HepG2 (cell line): ENCODE data around the gene NEDD4L. TPM values are rescaled to one million over a fixed set of nuclear protein-coding genes. Genes with fewer than 3 reads are reported as not detected.

Experiments used
- ATAC-seq: fragments of 200-7000 bp; cut with Tn5 transposase; 3 replicates; pipeline ENCODE4 v1.9.1; 2020; ENCODE audit warnings: mild to moderate bottlenecking, moderate library complexity
- BruUV-seq: library from RNA; stranded (reverse); fragments of 400-500 nt; replicated peaks from 2 replicates; lab custom pipeline; 2021; lab: Mats Ljungman, UMichigan
- CTCF ChIA-PET: fragments of 300-600 bp; formaldehyde crosslinking; extraction: SDS; loops from one replicate; lab custom pipeline; 2021; ENCODE audit warnings: low total read pairs, inconsistent platforms, low intra/inter-chr PET ratio; lab: Yijun Ruan, JAX
- POLR2A ChIA-PET: fragments of 350-600 bp; sonication (Branson Sonifier 250); formaldehyde crosslinking; loops from one replicate; lab custom pipeline; 2020; ENCODE audit warnings: antibody characterized with exemption, inconsistent platforms; lab: Yijun Ruan, JAX
- DNase-seq: peaks from one replicate; pipeline ENCODE4 v3.0.0-alpha.2; 2015; ENCODE audit warnings: low spot score
- FAIRE-seq: peaks from 3 replicates; lab custom pipeline; 2011; peaks lifted over from hg19 to GRCh38; lab: Jason Lieb, UNC
- H2AFZ ChIP-seq: one replicate; pipeline ENCODE4 v1.6.1; 2011; ENCODE audit warnings: low read length, inconsistent platforms
- H3K27ac ChIP-seq: fragments of 300-600 bp; 3 replicates; pipeline ENCODE4 v1.8.0; 2011; ENCODE audit warnings: mixed run types, mild to moderate bottlenecking, mixed read lengths, low read length, inconsistent platforms; ENCODE audit not compliant: insufficient read depth; ENCODE audit errors: extremely low read length
- H3K27me3 ChIP-seq, 2 experiments: fragments of 200-600 bp in 1 of 2; 2 replicates in 1 of 2; 3 replicates in 1 of 2; pipeline versions ENCODE4 v1.6.0 to v1.8.0; 2011; ENCODE audit warnings: low read length in 2 of 2, mild to moderate bottlenecking in 2 of 2, moderate library complexity in 2 of 2, inconsistent platforms in 1 of 2; ENCODE audit not compliant: insufficient read depth in 2 of 2, control insufficient read depth in 1 of 2
- H3K36me3 ChIP-seq, 2 experiments: fragments of 200-600 bp in 1 of 2; replicated peaks in 1 of 2; 2 replicates in 1 of 2; 3 replicates in 1 of 2; pipeline versions ENCODE4 v1.5.1 to v1.8.0; 2011; ENCODE audit warnings: low read length in 2 of 2, inconsistent platforms in 1 of 2; ENCODE audit not compliant: insufficient read depth in 2 of 2, control insufficient read depth in 1 of 2
- H3K4me1 ChIP-seq: 2 replicates; pipeline ENCODE4 v1.5.1; 2012; ENCODE audit warnings: low read length, inconsistent platforms; ENCODE audit not compliant: insufficient read depth
- H3K4me2 ChIP-seq: 2 replicates; pipeline ENCODE4 v1.6.0; 2011; ENCODE audit warnings: low read depth, low read length, inconsistent platforms
- H3K4me3 ChIP-seq, 3 experiments: fragments of 200-600 bp in 1 of 3; sonication (generic), shearing (Covaris generic) in 1 of 3; replicated peaks in 1 of 3; 2 replicates each; pipeline ENCODE4 v1.5.1; 2011 to 2016; ENCODE audit warnings: low read length in 3 of 3, inconsistent platforms in 2 of 3, low read depth in 2 of 3, mild to moderate bottlenecking in 2 of 3, control low read depth in 1 of 3, mixed read lengths in 1 of 3; ENCODE audit not compliant: insufficient read depth in 1 of 3
- H3K79me2 ChIP-seq: one replicate; pipeline ENCODE4 v1.6.1; 2011; ENCODE audit warnings: low read length, inconsistent platforms; ENCODE audit not compliant: insufficient read depth
- H3K9ac ChIP-seq: 2 replicates; pipeline ENCODE4 v1.6.0; 2011; ENCODE audit warnings: mild to moderate bottlenecking, low read depth, low read length, inconsistent platforms; ENCODE audit not compliant: insufficient read depth
- H3K9me3 ChIP-seq: 2 replicates; pipeline ENCODE4 v1.5.1; 2012; ENCODE audit warnings: mild to moderate bottlenecking, low read length
- H4K20me1 ChIP-seq: 2 replicates; pipeline ENCODE4 v1.6.0; 2011; ENCODE audit warnings: inconsistent platforms, mild to moderate bottlenecking, low read length, moderate library complexity; ENCODE audit not compliant: insufficient read depth
- FOXA3 ChIP-seq: IDR thresholded peaks from 2 replicates; pipeline ENCODE4 v1.6.1; 2016; ENCODE audit warnings: missing genetic modification reagents, missing compliant biosample characterization
- NFIB ChIP-seq: sonication (generic); formaldehyde crosslinking; IDR thresholded peaks from 2 replicates; pipeline ENCODE4 v1.9.0; 2021; ENCODE audit warnings: missing genetic modification reagents, mild to moderate bottlenecking, borderline replicate concordance
- NFIC ChIP-seq: IDR thresholded peaks from 2 replicates; pipeline ENCODE4 v1.6.1; 2012; ENCODE audit warnings: mild to moderate bottlenecking, low read length, inconsistent platforms
- RXRB ChIP-seq: IDR thresholded peaks from 2 replicates; pipeline ENCODE4 v1.6.1; 2016; ENCODE audit warnings: borderline replicate concordance, missing genetic modification reagents, missing compliant biosample characterization
- SAP130 ChIP-seq: IDR thresholded peaks from 2 replicates; pipeline ENCODE4 v1.6.1; 2016; ENCODE audit warnings: low read depth
- SOX13 ChIP-seq, 3 experiments: fragments of 450-650 bp in 1 of 3; sonication (generic) in 1 of 3; formaldehyde crosslinking in 1 of 3; IDR thresholded peaks in 2 of 3; conservative IDR thresholded peaks in 1 of 3; 2 replicates each; pipeline versions ENCODE4 v1.5.0 to v1.6.1; 2016 to 2020; ENCODE audit warnings: antibody characterized with exemption in 1 of 3, mild to moderate bottlenecking in 1 of 3, missing compliant biosample characterization in 1 of 3, missing genetic modification reagents in 1 of 3, moderate library complexity in 1 of 3
- WGBS: methylation state at CpG from one replicate; pipeline ENCODE4 v1.1.6; 2017; ENCODE audit warnings: low lambda C conversion rate; 5-methylcytosine and 5-hydroxymethylcytosine counted together
- in situ Hi-C: cut with HindIII; loops from 2 replicates; pipeline ENCODE4 v1.10.0; 2017; ENCODE audit warnings: low pct_unique_long_range_greater_than_20kb; ENCODE audit not compliant: extremely low pct_ligation_motif_present
- intact Hi-C: fragments of 100-400 bp; cut with micrococcal nuclease; formaldehyde crosslinking; loops from one replicate; pipeline ENCODE4 v1.10.0; 2022; ENCODE audit not compliant: unreplicated experiment
- polyA plus RNA-seq, 8 experiments: library from polyadenylated mRNA; depleted of rRNA in 3 of 8; stranded (reverse) in 7 of 8; unstranded in 1 of 8; fragments of >200 nt; fragmentation: Illumina TruSeq in 4 of 8; extraction: Trizol in 4 of 8; gene quantifications; 2 replicates each; pipeline versions ENCODE4 v1.2.1 to v1.2.3, GENCODE V29; 2011 to 2016; ENCODE audit warnings: low read depth in 4 of 8, missing spikeins in 1 of 8, mixed read lengths in 1 of 8; ENCODE audit not compliant: insufficient read depth in 1 of 8
- total RNA-seq, 5 experiments: library from RNA; depleted of rRNA; stranded (reverse); fragments of >200 nt; fragmentation: Illumina TruSeq; extraction: Trizol; gene quantifications; 2 replicates each; pipeline ENCODE4 v1.2.3, GENCODE V29; 2016; ENCODE audit warnings: low read depth in 1 of 5
- TF ChIP-seq, protein P1 (sequence below): sonication (generic); formaldehyde crosslinking; IDR thresholded peaks from 2 replicates; pipeline ENCODE4 v1.5.0; 2020; ENCODE audit warnings: mild to moderate bottlenecking, missing genetic modification reagents, borderline replicate concordance
- TF ChIP-seq, protein P2 (sequence below): IDR thresholded peaks from 2 replicates; pipeline ENCODE4 v1.6.1; 2012; ENCODE audit warnings: low read depth, low read length, improper control_type of control experiment
- TF ChIP-seq, protein P3 (sequence below): sonication (generic); formaldehyde crosslinking; IDR thresholded peaks from 2 replicates; pipeline ENCODE4 v1.4.0; 2020; ENCODE audit warnings: missing genetic modification reagents
- TF ChIP-seq, protein P4 (sequence below): sonication (generic); formaldehyde crosslinking; IDR thresholded peaks from 2 replicates; pipeline ENCODE4 v1.4.0; 2020; ENCODE audit warnings: missing genetic modification reagents

The NEDD4L gene
- total and polyA plus RNA-seq, 2 of the 13 experiments (the other 11 are each of a cell fraction or from before 2014, with no cell fraction given): 168 to 390 TPM

DNA sequence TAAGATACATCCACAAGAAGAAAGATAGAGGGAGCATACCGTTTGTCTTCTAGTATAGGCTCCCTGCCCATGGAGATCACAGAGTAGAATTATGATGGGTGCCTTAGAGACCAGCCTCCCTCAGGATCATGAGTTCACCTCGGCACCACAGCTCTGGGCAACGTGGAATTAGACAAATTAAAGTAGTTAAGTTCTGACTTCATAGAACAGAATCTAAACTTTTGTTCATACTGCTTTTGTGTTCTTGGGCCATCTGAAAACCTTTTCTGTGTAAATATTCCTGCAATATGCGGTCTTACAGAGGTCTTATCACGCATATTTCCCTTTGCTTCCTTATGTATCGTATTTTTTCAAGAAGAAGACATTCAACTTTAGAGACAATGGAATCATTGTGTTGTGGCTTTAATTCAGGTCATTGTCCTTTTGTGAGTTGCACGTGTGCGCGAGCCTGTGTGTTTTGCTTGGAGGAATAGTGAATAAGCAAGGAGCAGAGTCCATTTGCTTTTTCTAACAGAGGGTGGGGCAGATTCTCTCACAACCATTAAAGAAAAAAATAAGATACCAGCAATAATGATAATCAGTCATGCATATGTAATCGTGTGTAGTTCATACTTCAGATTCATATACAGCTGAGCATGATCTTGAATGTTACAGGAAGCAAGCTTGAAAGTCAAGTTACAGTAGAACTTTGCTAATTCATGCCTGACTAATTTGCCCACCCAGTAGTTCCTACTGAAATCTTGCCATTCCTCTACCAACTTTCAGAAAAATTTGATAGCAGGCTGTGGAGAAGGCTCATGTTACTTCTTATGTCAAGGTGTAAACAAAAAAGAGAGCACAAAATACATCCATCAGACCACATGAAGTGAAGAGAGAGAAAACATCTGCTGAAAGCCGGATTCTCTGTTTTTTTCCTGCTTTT lies 243.6 kb downstream of the NEDD4L start:
- H3K79me2 ChIP-seq: peaks cover 56% of the 10 kb centered on the region
- DNase-seq (peak; percentile 81), ATAC-seq (peak; percentile 72), FAIRE-seq (no peak)
- H3K4me2 ChIP-seq: peak overlapping the region; percentile 66
- intact Hi-C loops (loop anchor here (2.0 kb wide), 1 partner anchor 27 kb away; no protein-coding TSS in a partner anchor), in situ Hi-C loops (no loop called here)
- ChIA-PET POLR2A (interaction anchor here (1.0 to 2.4 kb wide), 2 partner anchors 27 to 63 kb away, joined by 4 to 13 read pairs; no protein-coding TSS in a partner anchor), CTCF (no interaction called here)
- WGBS: 10% methylated on average over 9 of the region's 11 CpGs
- no peak overlapping the region for H2AFZ ChIP-seq
- no peaks in the 10 kb centered on the region for H4K20me1 ChIP-seq
- H3K27ac ChIP-seq: peak overlapping the region; percentile 97
- H3K36me3 ChIP-seq: peaks cover 1 to 10% of the 10 kb centered on the region in 2 experiments; a peak in 3 of 5 replicates
- no peaks in the 10 kb centered on the region for H3K9me3 ChIP-seq
- peak overlapping the region; percentile 69 for H3K9ac ChIP-seq
- TSS peak; percentile 23 for BruUV-seq
- peak overlapping the region in 2 of 3 experiments; percentile 9 to 10; a peak in 2 of 6 replicates for H3K4me3 ChIP-seq
- H3K4me1 ChIP-seq: peaks cover 67% of the 10 kb centered on the region
- H3K27me3 ChIP-seq: no peaks in the 10 kb centered on the region
- TF ChIP-seq, protein P1, sequence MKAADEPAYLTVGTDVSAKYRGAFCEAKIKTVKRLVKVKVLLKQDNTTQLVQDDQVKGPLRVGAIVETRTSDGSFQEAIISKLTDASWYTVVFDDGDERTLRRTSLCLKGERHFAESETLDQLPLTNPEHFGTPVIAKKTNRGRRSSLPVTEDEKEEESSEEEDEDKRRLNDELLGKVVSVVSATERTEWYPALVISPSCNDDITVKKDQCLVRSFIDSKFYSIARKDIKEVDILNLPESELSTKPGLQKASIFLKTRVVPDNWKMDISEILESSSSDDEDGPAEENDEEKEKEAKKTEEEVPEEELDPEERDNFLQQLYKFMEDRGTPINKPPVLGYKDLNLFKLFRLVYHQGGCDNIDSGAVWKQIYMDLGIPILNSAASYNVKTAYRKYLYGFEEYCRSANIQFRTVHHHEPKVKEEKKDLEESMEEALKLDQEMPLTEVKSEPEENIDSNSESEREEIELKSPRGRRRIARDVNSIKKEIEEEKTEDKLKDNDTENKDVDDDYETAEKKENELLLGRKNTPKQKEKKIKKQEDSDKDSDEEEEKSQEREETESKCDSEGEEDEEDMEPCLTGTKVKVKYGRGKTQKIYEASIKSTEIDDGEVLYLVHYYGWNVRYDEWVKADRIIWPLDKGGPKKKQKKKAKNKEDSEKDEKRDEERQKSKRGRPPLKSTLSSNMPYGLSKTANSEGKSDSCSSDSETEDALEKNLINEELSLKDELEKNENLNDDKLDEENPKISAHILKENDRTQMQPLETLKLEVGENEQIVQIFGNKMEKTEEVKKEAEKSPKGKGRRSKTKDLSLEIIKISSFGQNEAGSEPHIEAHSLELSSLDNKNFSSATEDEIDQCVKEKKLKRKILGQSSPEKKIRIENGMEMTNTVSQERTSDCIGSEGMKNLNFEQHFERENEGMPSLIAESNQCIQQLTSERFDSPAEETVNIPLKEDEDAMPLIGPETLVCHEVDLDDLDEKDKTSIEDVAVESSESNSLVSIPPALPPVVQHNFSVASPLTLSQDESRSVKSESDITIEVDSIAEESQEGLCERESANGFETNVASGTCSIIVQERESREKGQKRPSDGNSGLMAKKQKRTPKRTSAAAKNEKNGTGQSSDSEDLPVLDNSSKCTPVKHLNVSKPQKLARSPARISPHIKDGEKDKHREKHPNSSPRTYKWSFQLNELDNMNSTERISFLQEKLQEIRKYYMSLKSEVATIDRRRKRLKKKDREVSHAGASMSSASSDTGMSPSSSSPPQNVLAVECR (CRISPR knock-in tag): peak; percentile 18; the same call in 1 of the 2 replicates
- peak; percentile 95 for TF ChIP-seq SOX13 (IDR thresholded peaks at IDR 0.05)
- TF ChIP-seq SOX13 (CRISPR knock-in tag; conservative IDR thresholded peaks at IDR 0.05 in 1 of 2, IDR thresholded peaks at IDR 0.05 in 1 of 2): peak in 1 of 2 experiments; percentile 99; a peak in 2 of 4 replicates
- no peak for TF ChIP-seq NFIC
- TF ChIP-seq NFIB (CRISPR knock-in tag): no peak
- TF ChIP-seq, protein P2, sequence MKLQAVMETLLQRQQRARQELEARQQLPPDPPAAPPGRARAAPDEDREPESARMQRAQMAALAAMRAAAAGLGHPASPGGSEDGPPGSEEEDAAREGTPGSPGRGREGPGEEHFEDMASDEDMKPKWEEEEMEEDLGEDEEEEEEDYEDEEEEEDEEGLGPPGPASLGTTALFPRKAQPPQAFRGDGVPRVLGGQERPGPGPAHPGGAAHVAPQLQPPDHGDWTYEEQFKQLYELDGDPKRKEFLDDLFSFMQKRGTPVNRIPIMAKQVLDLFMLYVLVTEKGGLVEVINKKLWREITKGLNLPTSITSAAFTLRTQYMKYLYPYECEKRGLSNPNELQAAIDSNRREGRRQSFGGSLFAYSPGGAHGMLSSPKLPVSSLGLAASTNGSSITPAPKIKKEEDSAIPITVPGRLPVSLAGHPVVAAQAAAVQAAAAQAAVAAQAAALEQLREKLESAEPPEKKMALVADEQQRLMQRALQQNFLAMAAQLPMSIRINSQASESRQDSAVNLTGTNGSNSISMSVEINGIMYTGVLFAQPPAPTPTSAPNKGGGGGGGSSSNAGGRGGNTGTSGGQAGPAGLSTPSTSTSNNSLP: peak; percentile 18; the same call in 1 of the 2 replicates
- TF ChIP-seq RXRB (CRISPR knock-in tag): peak; percentile 65; the same call in 1 of the 2 replicates
- peak; percentile 19; the same call in 1 of the 2 replicates for TF ChIP-seq FOXA3 (CRISPR knock-in tag)
- TF ChIP-seq, protein P3, sequence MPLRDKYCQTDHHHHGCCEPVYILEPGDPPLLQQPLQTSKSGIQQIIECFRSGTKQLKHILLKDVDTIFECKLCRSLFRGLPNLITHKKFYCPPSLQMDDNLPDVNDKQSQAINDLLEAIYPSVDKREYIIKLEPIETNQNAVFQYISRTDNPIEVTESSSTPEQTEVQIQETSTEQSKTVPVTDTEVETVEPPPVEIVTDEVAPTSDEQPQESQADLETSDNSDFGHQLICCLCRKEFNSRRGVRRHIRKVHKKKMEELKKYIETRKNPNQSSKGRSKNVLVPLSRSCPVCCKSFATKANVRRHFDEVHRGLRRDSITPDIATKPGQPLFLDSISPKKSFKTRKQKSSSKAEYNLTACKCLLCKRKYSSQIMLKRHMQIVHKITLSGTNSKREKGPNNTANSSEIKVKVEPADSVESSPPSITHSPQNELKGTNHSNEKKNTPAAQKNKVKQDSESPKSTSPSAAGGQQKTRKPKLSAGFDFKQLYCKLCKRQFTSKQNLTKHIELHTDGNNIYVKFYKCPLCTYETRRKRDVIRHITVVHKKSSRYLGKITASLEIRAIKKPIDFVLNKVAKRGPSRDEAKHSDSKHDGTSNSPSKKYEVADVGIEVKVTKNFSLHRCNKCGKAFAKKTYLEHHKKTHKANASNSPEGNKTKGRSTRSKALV (CRISPR knock-in tag): no peak
- TF ChIP-seq SAP130 (CRISPR knock-in tag): peak; percentile 44; the same call in 1 of the 2 replicates
- TF ChIP-seq, protein P4, sequence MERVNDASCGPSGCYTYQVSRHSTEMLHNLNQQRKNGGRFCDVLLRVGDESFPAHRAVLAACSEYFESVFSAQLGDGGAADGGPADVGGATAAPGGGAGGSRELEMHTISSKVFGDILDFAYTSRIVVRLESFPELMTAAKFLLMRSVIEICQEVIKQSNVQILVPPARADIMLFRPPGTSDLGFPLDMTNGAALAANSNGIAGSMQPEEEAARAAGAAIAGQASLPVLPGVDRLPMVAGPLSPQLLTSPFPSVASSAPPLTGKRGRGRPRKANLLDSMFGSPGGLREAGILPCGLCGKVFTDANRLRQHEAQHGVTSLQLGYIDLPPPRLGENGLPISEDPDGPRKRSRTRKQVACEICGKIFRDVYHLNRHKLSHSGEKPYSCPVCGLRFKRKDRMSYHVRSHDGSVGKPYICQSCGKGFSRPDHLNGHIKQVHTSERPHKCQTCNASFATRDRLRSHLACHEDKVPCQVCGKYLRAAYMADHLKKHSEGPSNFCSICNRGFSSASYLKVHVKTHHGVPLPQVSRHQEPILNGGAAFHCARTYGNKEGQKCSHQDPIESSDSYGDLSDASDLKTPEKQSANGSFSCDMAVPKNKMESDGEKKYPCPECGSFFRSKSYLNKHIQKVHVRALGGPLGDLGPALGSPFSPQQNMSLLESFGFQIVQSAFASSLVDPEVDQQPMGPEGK (CRISPR knock-in tag): 0 out of 2 replicates have a peak, but pooled peaks have one; percentile 17
